HFFc6 (cell line): Measurements from ENCODE around the gene TECR. TPM values are rescaled to one million over a fixed set of nuclear protein-coding genes. Genes with fewer than 3 reads are reported as not detected.

Experiments used
- DNase-seq: peaks from one replicate; pipeline ENCODE4 v3.0.0-alpha.2; 2018
- H3K27ac Mint-ChIP-seq: 2 replicates; pipeline ENCODE4 v1.8.0; 2020; ENCODE audit warnings: mild to moderate bottlenecking, mixed read lengths
- H3K27me3 Mint-ChIP-seq: 2 replicates; pipeline ENCODE4 v1.8.0; 2021; ENCODE audit warnings: mild to moderate bottlenecking, moderate library complexity, mixed read lengths; ENCODE audit not compliant: insufficient read depth
- H3K36me3 Mint-ChIP-seq: 2 replicates; pipeline ENCODE4 v1.8.0; 2021; ENCODE audit warnings: low read depth, mixed read lengths
- H3K4me1 Mint-ChIP-seq: 2 replicates; pipeline ENCODE4 v1.8.0; 2020; ENCODE audit warnings: low read depth, mixed read lengths
- H3K4me3 Mint-ChIP-seq: 2 replicates; pipeline ENCODE4 v1.8.0; 2020; ENCODE audit warnings: mild to moderate bottlenecking, moderate library complexity, mixed read lengths
- H3K9me3 Mint-ChIP-seq: 2 replicates; pipeline ENCODE4 v1.8.0; 2020; ENCODE audit warnings: mild to moderate bottlenecking, mixed read lengths
- CTCF ChIP-seq: fragments of 200-600 bp; sonication (generic); IDR thresholded peaks from 2 replicates; pipeline ENCODE4 v1.5.0; 2021; ENCODE audit warnings: antibody characterized with exemption, mild to moderate bottlenecking
- total RNA-seq, 6 experiments: library from RNA; stranded (reverse); fragmentation: NEBNext Ultra II Directional; extraction: Animal tissue kit (Norgen Biotek cat#: 25700); gene quantifications; 2 replicates in 1 of 6; 3 replicates in 5 of 6; pipeline ENCODE4 v1.2.3, GENCODE V29; 2021

TECR gene
- total RNA-seq, 6 experiments from 2014 or later = 101 to 132 (median 118) TPM

- Mint-ChIP-seq H3K27me3 (peaks cover 1% of the 10 kb centered on the region; the same call in 1 of the 2 replicates), H3K9me3 (no peaks in the 10 kb centered on the region), H3K4me1 (peaks cover 33% of the 10 kb centered on the region), H3K36me3 (no peaks in the 10 kb centered on the region), H3K27ac (no peak overlapping the region), H3K4me3 (no peak overlapping the region)
- DNase-seq = no peak
- no peak for TF ChIP-seq CTCF
Measured at GRCh38 chr19:14526423-14526822, 3.0 kb upstream of the TECR start.

GRCh38 chr19:14528419-14529253 lies 758 bp upstream of the TECR start:
- H3K27me3 Mint-ChIP-seq = peaks cover 1% of the 10 kb centered on the region; the same call in 1 of the 2 replicates
- H3K9me3 Mint-ChIP-seq = no peaks in the 10 kb centered on the region
- no peak for TF ChIP-seq CTCF
- H3K27ac Mint-ChIP-seq = peak overlapping the region; percentile 95
- H3K4me3 Mint-ChIP-seq = peak overlapping the region; percentile 95
- DNase-seq = no peak
- peaks cover 23% of the 10 kb centered on the region for H3K4me1 Mint-ChIP-seq
- no peaks in the 10 kb centered on the region for H3K36me3 Mint-ChIP-seq

- no peaks in the 10 kb centered on the region for H3K36me3 Mint-ChIP-seq
- peak overlapping the region; percentile 81 for H3K27ac Mint-ChIP-seq
- H3K4me1 Mint-ChIP-seq = peaks cover 23% of the 10 kb centered on the region
- DNase-seq = no peak
- TF ChIP-seq CTCF = no peak
- H3K4me3 Mint-ChIP-seq = peak overlapping the region; percentile 95
- no peaks in the 10 kb centered on the region for H3K9me3 Mint-ChIP-seq
- peaks cover 1% of the 10 kb centered on the region; the same call in 1 of the 2 replicates for H3K27me3 Mint-ChIP-seq
Measured at GRCh38 chr19:14530005-14530348, 583 bp downstream of the TECR start.

- H3K27me3 Mint-ChIP-seq = peaks cover 1% of the 10 kb centered on the region; the same call in 1 of the 2 replicates
- H3K4me3 Mint-ChIP-seq = peak overlapping the region; percentile 95
- no peaks in the 10 kb centered on the region for H3K36me3 Mint-ChIP-seq
- no peak for TF ChIP-seq CTCF
- DNase-seq = no peak
- peaks cover 24% of the 10 kb centered on the region for H3K4me1 Mint-ChIP-seq
- H3K27ac Mint-ChIP-seq = no peak overlapping the region
- no peaks in the 10 kb centered on the region for H3K9me3 Mint-ChIP-seq
Measured at GRCh38 chr19:14530506-14530905, 1.1 kb downstream of the TECR start.

- no peak for DNase-seq
- H3K9me3 Mint-ChIP-seq = no peaks in the 10 kb centered on the region
- H3K4me1 Mint-ChIP-seq = peaks cover 21% of the 10 kb centered on the region
- no peaks in the 10 kb centered on the region for H3K27me3 Mint-ChIP-seq
- H3K36me3 Mint-ChIP-seq = no peaks in the 10 kb centered on the region
- no peak overlapping the region for H3K27ac Mint-ChIP-seq
- TF ChIP-seq CTCF = no peak
- H3K4me3 Mint-ChIP-seq = no peak overlapping the region
Measured at GRCh38 chr19:14533450-14533849, 4.1 kb downstream of the TECR start.
